ENCODE results near the gene SLC34A2.

GRCh38 chr4:25687773-25688172 lies 32.1 kb downstream of the SLC34A2 start:
- TF ChIP-seq CTCF (IDR thresholded peaks at IDR 0.05) (no peak), POLR2A (IDR thresholded peaks at IDR 0.05; ENCODE audit: low read depth) (no peak), POLR2AphosphoS5 (IDR thresholded peaks at IDR 0.05) (no peak), EP300 (IDR thresholded peaks at IDR 0.05) (no peak)

Data from esophagus muscularis mucosa (tissue), 4 donors.